GM12891 (cell line): ENCODE measurements around the gene COQ8B.
"Not testable (repeated sequence)": the region's sequence is repeated elsewhere in the genome, so short reads cannot be mapped to it uniquely, and the experiment has no call there.

ENCODE experiments used
- POLR2A ChIP-seq: IDR thresholded peaks from 2 replicates; pipeline ENCODE4 v1.6.1; 2011; ENCODE audit warnings: low read depth, low read length, control low read depth
- POLR2AphosphoS5 ChIP-seq: IDR thresholded peaks from 2 replicates; pipeline ENCODE4 v1.6.1; 2011; ENCODE audit warnings: low read depth, low read length, control low read depth
- POU2F2 ChIP-seq: IDR thresholded peaks from 2 replicates; pipeline ENCODE4 v1.6.1; 2011; ENCODE audit warnings: low read depth, mild to moderate bottlenecking, control low read depth, low read length, moderate library complexity
- SPI1 ChIP-seq: IDR thresholded peaks from 2 replicates; pipeline ENCODE4 v1.6.1; 2011; ENCODE audit warnings: low read depth, low read length, control low read depth
- TAF1 ChIP-seq: IDR thresholded peaks from 2 replicates; pipeline ENCODE4 v1.6.1; 2011; ENCODE audit warnings: low read depth, low read length, control low read depth

GRCh38 chr19:40732304-40732703 lies 15.6 kb upstream of the COQ8B start:
- not testable (repeated sequence) for TF ChIP-seq POLR2A, TAF1, POLR2AphosphoS5, SPI1, POU2F2
